ENCODE measurements around the gene SARDH.
"Not testable (repeated sequence)": the region's sequence is repeated elsewhere in the genome, so short reads cannot be mapped to it uniquely, and the experiment has no call there.

SARDH gene

GRCh38 chr9:133759146-133759900, 21.2 kb upstream of the SARDH start:
- no peak for DNase-seq

GRCh38 chr9:133758228-133758627, 20.1 kb upstream of the SARDH start:
- DNase-seq: no peak

- DNase-seq: no peak
Measured at GRCh38 chr9:133754688-133755227, 16.6 kb upstream of the SARDH start.

GRCh38 chr9:133754187-133754586, 16.0 kb upstream of the SARDH start:
- no peak for DNase-seq

- DNase-seq: no peak
Measured at GRCh38 chr9:133752739-133753446, 14.7 kb upstream of the SARDH start.

GRCh38 chr9:133750982-133751649, 13.0 kb upstream of the SARDH start:
- DNase-seq: no peak

GRCh38 chr9:133747309-133747708, 9.2 kb upstream of the SARDH start:
- no peak for DNase-seq

- not testable (repeated sequence) for DNase-seq
Measured at GRCh38 chr9:133744528-133744927, 6.4 kb upstream of the SARDH start.

GRCh38 chr9:133742849-133743444, 4.8 kb upstream of the SARDH start:
- peak; percentile 72 to 87 (median 78) for DNase-seq

GRCh38 chr9:133742251-133742650, 4.1 kb upstream of the SARDH start:
- no peak for DNase-seq

GRCh38 chr9:133741716-133742115, 3.6 kb upstream of the SARDH start:
- no peak for DNase-seq

- DNase-seq: peak in 3 of 4 experiments; percentile 27 to 54 (median 36)
Measured at GRCh38 chr9:133740911-133741310, 2.8 kb upstream of the SARDH start.

- no peak for DNase-seq
Measured at GRCh38 chr9:133739408-133740280, 1.5 kb upstream of the SARDH start.

- DNase-seq: no peak
Measured at GRCh38 chr9:133738640-133739225, 581 bp upstream of the SARDH start.

- no peak for DNase-seq
Measured at GRCh38 chr9:133737071-133737773, 930 bp downstream of the SARDH start.

GRCh38 chr9:133735931-133736330, 2.2 kb downstream of the SARDH start:
- peak in 3 of 4 experiments; percentile 61 to 67 (median 65) for DNase-seq

GRCh38 chr9:133735415-133735775, 2.8 kb downstream of the SARDH start:
- no peak for DNase-seq

- DNase-seq: no peak
Measured at GRCh38 chr9:133734590-133735414, 3.4 kb downstream of the SARDH start.

- no peak for DNase-seq
Measured at GRCh38 chr9:133733796-133734533, 4.2 kb downstream of the SARDH start.
